SK-N-DZ (cell line): Measurements from ENCODE around the gene SLC11A1.

Experiments used
- DNase-seq: peaks from one replicate; pipeline ENCODE4 v3.0.0-alpha.2; 2015; ENCODE audit warnings: low spot score

The SLC11A1 gene

DNA sequence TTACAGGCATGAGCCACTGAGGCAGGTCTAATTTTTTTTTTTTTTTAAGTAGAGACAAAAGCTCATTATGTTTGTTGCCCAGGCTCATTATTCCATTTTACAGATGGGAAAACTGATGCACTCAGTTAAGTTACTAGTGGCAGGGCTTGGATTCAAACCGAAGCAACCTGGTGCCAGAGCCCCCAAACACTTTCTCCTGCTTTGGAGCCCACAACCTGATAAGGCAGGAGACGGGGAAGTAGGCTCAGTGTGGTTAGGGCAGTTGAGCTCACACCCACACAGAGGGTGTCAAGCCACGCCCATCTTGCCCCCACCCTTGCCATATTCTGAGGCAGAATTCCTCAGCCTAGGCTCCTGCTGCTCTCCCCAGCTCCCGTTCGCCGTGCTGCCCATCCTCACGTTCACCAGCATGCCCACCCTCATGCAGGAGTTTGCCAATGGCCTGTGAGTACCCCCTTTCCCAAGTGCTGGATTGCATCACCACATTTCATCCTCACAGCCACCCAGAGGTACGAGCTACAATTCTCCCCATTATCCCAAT, 11.7 kb downstream of the SLC11A1 start:
- DNase-seq = no peak

DNA sequence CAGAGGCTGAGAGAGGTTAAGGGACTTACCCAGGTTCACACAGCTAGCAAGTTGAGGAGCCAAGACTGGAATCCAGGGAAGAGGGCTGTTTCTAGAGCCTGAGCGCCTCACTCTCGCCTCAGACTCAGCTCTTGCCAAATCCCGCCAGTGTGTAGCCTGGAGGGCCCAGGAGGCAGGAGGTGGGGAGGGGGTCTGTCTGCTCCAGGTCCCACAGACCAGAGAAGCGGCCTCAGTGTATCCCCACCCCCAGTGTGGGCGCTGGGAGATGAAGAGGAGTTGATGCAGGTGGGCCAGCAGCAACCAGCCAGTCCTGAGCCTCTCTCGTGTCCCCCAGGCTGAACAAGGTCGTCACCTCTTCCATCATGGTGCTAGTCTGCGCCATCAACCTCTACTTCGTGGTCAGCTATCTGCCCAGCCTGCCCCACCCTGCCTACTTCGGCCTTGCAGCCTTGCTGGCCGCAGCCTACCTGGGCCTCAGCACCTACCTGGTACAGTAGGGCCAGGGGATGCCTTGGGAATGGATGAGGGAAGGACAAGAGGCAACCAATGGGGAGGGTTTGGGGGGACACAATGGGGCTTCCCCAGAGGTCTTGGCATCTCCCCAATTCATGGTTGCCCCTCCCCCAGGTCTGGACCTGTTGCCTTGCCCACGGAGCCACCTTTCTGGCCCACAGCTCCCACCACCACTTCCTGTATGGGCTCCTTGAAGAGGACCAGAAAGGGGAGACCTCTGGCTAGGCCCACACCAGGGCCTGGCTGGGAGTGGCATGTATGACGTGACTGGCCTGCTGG, 12.4 kb downstream of the SLC11A1 start:
- no peak for DNase-seq

DNA sequence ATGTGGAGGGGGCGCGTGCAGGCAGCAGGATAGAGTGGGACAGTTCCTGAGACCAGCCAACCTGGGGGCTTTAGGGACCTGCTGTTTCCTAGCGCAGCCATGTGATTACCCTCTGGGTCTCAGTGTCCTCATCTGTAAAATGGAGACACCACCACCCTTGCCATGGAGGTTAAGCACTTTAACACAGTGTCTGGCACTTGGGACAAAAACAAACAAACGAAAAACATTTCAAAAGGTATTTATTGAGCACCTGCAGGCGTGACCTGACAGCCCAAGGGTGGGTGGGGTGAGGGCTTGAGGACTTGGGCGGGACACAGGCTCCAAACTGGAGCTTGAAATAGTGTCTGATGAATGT, 13.0 kb downstream of the SLC11A1 start:
- DNase-seq = no peak

DNA sequence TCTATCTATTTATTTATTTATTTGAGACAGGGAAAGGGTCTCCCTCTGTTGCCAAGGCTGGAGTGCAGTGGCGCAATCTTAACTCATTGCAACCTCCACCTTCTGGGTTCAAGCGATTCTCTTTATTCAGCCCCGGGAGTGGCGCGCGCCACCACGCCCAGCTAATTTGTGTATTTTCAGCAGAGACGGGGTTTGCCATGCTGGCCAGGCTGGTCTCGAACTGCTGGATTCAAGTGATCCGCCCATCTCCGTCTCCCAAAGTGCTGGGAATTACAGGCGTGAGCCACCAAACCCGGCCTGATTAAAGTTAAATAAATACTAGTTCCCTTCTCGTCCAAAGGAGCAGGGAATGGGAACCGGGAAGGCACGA, 13.4 kb downstream of the SLC11A1 start:
- no peak for DNase-seq

DNA sequence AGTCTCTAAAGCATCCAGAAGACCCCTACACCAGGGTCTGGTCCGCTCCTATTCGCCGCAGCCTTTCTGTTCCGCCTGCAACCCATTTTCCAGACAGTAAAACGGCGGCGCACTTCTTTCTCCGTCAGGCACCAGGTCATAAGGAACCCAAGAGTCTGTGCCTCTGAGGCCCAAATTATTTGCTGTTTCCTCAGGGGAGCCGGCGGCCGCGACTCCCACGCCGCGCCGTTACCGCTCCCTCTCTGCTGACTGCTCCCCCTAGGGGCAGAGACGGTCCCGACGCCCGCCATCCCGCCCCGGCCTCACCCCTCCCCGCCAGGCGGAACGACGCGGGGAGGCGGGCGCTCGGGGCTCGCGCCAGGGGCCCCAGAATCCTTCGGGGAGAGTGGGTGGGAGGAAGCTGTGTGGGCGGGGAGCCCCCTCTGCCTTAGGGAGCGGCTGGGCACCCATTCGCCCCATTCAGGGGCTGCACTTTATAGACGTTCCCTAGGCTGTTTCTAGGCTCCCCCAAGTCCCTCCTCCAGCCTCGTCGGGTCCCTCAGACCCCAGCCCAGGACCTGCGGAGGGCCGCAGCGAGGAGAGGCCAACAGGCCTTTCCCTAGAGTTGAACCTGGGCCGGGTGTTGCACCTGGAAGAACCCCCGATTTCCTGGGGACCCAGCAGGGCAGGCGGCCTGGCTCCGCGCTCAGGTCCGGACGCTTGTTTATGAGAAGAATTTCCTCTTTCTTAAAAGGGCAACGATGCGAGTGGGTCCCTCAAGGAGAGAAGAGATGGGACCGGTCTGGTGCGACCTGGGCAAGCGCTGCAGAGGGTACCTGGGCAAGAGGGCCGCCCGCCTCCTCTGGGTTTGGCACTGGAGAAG, 14.0 kb downstream of the SLC11A1 start:
- DNase-seq = peak; percentile 95

DNA sequence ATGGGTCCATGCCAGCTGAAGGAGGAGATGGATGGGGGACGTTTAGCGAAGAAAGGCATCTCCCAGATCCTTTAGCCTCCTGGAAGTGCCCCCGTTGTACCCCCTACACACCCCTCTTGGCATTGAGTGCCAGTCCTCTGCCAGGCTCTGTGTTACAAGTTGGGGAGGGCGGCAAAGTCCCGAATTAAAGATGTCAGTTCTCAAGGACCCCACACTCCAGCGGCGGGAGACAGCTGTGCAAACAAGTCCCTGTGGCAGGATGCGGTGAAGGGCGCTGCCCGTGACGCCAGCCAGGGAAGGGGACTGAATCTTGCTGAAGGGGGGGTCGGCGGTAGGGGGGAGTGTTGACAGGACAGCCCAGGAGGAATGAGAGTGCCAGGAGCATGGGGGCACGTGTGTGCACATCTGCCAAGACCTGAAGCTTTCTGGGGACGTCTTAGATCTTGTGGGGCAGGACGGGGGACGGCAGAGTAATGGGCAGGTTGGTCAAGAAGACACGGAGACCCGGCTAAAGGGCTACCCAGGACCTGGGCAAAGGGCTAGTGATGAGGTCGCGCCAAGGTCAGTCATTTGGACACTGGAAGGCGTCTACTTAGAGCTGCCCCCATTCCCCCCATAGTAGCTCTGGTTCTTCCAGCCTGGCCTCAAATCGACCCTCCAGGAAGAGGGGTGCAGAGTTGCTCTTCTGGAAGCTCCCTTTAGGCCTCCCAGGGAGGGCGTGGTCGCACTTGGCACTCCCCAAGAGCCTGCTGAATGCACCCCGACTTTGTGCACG, 14.8 kb downstream of the SLC11A1 start:
- no peak for DNase-seq

DNA sequence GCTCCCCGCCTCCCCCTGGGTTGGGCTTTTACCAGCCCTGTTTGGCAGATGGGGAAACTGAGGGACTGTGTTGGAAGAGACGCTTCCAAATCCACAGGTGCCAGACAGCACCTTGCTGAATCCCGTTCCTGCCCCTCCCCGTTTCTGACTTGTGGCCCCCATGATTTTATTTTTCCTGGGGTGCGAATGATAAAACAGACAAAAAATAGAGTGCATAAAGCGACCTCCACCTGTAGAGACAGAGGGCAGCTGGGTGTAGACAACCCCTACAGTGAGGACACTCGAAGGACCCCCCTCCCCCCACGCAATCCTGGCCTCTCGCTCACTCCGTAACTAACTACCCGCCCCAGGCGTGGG, 15.4 kb downstream of the SLC11A1 start:
- DNase-seq = no peak

DNA sequence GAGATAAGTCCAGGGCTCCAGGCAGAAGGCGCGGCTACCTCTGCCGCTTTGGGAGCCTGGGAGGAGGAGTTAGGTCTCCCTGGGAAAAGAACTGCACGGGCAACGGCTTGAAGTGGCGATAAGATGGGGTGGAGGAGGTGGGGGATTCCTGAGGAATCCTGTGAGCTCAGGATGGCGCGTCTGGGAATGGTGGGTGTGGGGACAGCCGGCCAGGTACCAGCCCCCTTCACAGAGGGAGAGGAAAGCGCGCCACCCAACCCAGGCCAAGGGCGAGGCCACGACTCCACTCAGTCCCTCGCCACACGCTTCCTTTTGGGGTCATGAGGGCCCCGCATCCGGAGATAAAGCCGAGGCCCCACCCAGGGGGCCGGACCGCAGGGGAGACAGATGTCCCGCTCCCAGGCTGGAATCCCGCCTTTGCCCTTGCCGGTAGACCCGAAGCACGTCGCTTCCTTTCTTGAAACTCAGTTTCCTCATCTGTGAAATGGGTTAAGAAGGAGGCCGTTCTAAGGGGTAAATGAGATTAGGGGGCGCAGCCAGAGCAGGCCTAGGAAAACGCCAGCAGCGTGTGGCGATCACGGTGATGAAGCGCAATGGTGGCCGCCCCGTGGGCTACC, 15.9 kb downstream of the SLC11A1 start:
- DNase-seq = peak; percentile 45

DNA sequence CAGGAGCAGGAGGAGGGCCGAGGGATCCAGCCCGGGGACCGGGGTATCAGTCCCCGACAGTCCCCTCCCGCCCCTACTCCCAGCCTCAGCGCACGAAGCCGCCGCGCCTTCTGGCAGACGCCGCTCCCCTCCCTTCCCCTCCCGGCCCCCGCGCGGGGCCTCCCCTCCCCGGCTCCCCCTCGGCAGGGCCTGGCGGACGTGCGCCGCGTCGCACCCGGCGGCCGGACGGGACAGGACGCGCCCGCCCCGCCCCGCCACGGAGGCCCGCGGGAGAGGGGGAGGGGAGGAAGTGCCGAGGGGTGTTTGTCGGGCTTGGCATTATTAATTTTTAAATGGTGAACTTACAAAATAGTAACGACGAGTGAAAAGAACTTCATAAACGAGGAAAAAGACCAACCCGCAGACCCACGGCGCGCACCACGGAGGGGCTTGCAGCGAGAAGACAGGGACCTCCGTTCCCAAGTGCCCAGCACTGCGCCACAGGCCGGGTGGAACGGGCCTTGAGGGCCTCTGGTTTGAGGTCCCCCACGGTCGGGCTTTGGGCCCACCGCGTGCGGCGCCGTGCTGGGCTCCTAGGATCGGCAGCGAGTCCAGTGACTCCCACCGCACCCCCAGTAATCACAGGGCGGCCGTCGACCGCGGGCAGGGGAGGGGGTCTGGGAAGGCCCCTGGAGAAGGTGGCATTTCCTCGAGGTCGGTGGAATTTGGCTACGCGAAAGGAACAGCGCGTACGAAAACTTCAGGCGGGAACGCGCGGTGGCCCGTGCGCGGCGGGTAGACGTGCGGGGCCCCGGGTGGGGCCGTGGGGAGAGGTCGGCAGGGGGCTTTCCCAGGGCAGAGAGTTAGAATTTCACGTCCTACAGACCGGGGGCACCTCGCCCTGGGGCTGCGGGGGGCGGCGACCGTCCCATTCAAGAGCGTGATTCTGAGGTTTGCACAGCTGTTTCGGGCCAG, 16.6 kb downstream of the SLC11A1 start:
- no peak for DNase-seq

DNA sequence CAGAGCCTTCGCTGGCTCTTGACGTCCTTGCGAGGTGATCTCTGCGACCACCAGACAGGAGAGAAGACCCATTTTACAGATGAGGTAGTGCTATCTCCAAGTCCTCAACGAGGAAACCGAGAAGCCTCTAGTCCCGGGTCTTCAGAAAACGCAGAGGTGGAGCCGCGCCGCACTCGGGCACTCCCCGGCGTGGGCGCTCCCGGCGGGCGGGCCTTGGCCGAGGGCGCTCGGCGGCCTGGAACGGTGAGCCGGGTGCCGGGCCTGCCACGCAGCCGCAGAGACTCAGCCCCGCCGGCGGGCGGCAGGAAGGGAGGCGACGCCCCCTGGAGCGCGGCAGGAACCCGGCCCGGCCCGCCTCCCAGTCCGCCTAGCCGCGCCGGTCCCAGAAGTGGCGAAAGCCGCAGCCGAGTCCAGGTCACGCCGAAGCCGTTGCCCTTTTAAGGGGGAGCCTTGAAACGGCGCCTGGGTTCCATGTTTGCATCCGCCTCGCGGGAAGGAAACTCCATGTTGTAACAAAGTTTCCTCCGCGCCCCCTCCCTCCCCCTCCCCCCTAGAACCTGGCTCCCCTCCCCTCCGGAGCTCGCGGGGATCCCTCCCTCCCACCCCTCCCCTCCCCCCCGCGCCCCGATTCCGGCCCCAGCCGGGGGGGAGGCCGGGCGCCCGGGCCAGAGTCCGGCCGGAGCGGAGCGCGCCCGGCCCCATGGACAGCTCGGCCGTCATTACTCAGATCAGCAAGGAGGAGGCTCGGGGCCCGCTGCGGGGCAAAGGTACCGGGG, 17.5 kb downstream of the SLC11A1 start, which contains the start of gene CTDSP1:
TSS of gene CTDSP1 (plus strand) at position 478 of the 776 bp plus-strand sequence. CDS start at position 701, 223 bp downstream.
- DNase-seq = peak; percentile 88

DNA sequence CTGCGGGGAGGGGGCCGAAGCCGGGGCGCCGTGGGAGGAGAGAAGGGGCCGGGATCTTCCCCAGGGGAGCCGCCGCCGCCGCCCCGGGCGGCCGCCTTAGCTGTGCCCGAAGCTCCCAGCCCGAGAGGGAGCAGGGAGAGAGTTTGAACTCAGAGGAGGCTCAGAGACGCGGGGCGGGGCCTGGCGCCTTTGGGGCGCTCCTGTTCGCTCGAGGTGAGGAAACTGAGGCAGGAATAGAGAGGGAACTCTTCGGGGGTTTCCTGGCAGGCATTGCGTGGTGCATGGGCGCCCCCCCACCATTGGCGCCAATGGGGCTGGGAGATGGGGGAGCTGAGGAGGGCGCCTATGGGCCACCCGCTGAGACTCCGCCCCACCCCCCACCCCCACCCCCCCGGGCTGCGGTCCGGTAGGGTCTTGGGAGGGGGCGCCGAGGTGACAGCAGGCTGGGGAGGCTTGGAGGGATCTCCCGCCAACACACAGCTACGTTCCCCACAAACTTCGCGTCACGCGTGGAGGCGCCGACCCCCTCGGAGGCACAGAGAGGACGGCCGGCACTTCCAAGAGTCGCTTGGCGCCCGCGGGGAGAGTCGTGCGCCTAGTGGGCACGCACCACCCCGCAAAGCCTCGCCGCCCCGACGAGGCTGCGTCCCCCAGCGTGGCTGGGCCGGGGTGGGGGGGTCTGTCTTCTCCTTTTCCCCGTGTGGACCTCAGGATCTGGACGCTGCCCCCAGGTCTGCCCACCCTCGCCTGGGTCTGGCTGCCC, 18.3 kb downstream of the SLC11A1 start:
- DNase-seq = no peak

DNA sequence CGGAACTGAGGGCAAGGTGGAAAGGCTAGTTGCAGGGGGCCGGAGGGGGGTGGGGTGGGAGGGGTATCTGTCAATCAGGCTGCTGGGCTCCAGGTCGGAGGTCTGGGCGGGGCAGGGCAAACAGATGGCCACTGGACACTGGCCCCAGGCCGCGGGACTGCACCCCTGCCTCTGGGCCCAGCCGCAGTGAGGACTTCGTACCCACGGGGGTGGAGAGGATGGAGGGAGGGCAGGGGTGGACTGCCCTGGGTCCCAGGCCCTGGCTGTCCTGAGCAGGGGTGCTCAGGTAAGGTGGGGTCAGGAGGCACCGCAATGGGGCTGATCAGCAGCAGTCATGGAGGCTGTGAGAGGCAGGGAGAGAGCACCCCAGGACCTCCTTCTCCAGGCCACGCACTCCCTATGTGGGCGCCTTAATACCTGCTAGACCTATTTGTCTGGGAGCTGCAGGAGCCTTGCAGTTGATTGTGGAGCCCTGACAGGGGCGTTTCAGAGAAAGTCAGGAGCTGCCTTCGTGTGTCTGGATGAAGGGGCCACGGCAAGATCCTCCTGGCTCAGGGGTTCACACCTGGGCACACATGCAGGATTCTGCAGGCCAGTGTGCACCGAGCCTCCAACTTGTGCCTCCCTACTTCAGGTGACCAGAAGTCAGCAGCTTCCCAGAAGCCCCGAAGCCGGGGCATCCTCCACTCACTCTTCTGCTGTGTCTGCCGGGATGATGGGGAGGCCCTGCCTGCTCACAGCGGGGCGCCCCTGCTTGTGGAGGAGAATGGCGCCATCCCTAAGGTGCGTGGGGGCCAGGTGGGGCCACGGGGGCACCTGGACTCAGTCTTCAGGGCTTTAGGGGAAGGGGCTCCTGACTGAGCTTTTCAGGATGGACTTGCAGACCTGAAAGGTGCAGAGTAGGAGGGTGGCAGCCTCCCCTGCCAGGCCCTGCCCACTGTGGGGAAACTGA, 19.1 kb downstream of the SLC11A1 start:
- DNase-seq = no peak

DNA sequence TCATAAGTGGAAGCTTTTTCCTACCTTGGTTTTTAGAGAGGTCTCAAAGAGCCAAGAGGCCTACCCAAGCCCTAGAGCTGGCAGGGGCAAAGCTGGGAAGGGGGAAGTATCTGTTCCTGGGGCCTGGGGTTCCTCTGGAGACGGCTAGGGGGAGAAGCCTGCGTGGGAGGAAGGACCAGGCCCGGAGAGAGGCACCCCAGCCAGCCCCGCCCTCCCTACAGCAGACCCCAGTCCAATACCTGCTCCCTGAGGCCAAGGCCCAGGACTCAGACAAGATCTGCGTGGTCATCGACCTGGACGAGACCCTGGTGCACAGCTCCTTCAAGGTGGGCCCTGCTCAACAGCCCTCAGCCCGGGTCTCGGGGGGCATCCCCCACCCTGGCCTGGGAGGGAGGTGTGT, 19.8 kb downstream of the SLC11A1 start:
- DNase-seq = no peak

DNA sequence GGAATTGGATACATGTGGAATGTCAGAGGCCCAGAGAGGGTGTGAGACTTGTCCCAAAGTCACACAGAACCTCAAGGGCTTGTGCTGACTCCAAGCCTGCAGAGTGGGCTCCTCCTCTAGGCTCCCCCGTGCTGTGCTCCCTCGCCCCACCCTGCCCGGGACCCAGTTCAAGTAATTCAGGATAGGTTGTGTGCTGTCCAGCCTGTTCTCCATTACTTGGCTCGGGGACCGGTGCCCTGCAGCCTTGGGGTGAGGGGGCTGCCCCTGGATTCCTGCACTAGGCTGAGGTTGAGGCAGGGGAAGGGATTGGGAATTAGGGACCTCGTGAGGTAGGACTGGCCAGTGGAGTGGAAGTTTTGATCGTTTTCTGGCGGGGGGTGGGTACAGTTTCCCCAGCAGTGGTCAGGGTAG, 20.4 kb downstream of the SLC11A1 start:
- DNase-seq = no peak

DNA sequence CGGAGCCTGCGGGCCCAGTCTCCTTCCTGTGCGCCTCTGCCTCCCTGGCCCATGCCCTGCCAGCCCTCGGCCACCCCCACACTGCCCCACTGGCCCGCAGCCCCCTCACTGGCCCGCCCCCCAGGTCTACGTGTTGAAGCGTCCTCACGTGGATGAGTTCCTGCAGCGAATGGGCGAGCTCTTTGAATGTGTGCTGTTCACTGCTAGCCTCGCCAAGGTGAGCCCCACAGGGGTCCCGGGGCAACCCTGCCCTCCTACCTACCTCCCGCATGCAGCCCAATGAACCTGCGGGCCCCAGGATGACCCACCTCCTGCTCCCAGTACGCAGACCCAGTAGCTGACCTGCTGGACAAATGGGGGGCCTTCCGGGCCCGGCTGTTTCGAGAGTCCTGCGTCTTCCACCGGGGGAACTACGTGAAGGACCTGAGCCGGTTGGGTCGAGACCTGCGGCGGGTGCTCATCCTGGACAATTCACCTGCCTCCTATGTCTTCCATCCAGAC, 20.9 kb downstream of the SLC11A1 start:
- DNase-seq = no peak

DNA sequence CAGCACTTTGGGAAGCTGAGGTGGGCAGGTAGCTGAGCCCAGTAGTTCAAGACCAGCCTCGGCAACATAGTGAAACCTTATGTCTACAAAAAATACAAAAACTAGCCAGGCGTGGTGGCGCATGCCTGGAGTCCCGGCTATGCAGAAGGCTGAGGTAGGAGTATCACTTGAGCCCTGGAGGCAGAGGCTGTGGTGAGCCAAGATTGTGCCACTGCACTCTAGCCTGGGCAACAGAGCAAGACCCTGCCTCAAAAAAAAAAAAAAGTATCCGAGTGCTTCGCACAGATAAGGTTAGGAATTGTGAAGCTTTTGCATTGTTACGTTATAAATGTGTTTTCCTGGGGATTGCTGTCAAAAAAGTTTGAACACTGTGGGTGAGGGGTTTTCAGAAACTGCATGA, 21.7 kb downstream of the SLC11A1 start:
- no peak for DNase-seq

DNA sequence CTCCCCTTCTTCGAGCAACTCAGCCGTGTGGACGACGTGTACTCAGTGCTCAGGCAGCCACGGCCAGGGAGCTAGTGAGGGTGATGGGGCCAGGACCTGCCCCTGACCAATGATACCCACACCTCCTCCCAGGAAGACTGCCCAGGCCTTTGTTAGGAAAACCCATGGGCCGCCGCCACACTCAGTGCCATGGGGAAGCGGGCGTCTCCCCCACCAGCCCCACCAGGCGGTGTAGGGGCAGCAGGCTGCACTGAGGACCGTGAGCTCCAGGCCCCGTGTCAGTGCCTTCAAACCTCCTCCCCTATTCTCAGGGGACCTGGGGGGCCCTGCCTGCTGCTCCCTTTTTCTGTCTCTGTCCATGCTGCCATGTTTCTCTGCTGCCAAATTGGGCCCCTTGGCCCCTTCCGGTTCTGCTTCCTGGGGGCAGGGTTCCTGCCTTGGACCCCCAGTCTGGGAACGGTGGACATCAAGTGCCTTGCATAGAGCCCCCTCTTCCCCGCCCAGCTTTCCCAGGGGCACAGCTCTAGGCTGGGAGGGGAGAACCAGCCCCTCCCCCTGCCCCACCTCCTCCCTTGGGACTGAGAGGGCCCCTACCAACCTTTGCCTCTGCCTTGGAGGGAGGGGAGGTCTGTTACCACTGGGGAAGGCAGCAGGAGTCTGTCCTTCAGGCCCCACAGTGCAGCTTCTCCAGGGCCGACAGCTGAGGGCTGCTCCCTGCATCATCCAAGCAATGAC, 22.4 kb downstream of the SLC11A1 start:
- no peak for DNase-seq
